Activated T-helper 1 cell treated with anti-CD3 and anti-CD28 coated beads, Interleukin-2, amount 50 U/mL, for 16 hours (primary cell): ENCODE results near the gene PPP2R1A.

Source experiments
- DNase-seq, 2 donors: peaks; one replicate each; pipeline ENCODE4 v3.0.0-alpha.2; 2020; ENCODE audit warnings: low read depth in 1 of 2, low spot score in 1 of 2

Gene PPP2R1A

GRCh38 chr19:52189735-52190486, at the start of gene PPP2R1A:
Gene PPP2R1A (plus strand): TSS chr19:52190052. CDS start chr19:52190097, 45 bp downstream.
- DNase-seq = peak; percentile 96 to 97

- no peak for DNase-seq
Measured at GRCh38 chr19:52141203-52141602, 48.6 kb upstream of the PPP2R1A start.

- DNase-seq = no peak
Measured at GRCh38 chr19:52142001-52142595, 47.8 kb upstream of the PPP2R1A start.

GRCh38 chr19:52148256-52148655, 41.6 kb upstream of the PPP2R1A start:
- no peak for DNase-seq

GRCh38 chr19:52155596-52156359, 34.1 kb upstream of the PPP2R1A start:
- no peak for DNase-seq

GRCh38 chr19:52170304-52170703, 19.5 kb upstream of the PPP2R1A start:
- DNase-seq = no peak

- no peak for DNase-seq
Measured at GRCh38 chr19:52170863-52171320, 19.0 kb upstream of the PPP2R1A start.

GRCh38 chr19:52171321-52172169, 18.3 kb upstream of the PPP2R1A start, which contains the start of gene ZNF836:
Gene ZNF836 (minus strand): TSS chr19:52171621. CDS start chr19:52168072, 3,549 bp downstream.
- peak; percentile 77 to 78 for DNase-seq

GRCh38 chr19:52172347-52172746, 17.5 kb upstream of the PPP2R1A start:
- no peak for DNase-seq

GRCh38 chr19:52176574-52176973, 13.3 kb upstream of the PPP2R1A start:
- no peak for DNase-seq

GRCh38 chr19:52187407-52187806, 2.4 kb upstream of the PPP2R1A start:
- DNase-seq = no peak

GRCh38 chr19:52188822-52189734, 774 bp upstream of the PPP2R1A start:
- no peak for DNase-seq

- DNase-seq = no peak
Measured at GRCh38 chr19:52190487-52191293, 838 bp downstream of the PPP2R1A start.

- DNase-seq = no peak
Measured at GRCh38 chr19:52191389-52191788, 1.5 kb downstream of the PPP2R1A start.

- DNase-seq = no peak
Measured at GRCh38 chr19:52191951-52192350, 2.1 kb downstream of the PPP2R1A start.

- no peak for DNase-seq
Measured at GRCh38 chr19:52196256-52196967, 6.6 kb downstream of the PPP2R1A start.

GRCh38 chr19:52197964-52198363, 8.1 kb downstream of the PPP2R1A start:
- no peak for DNase-seq

- no peak for DNase-seq
Measured at GRCh38 chr19:52198678-52199077, 8.8 kb downstream of the PPP2R1A start.
